GM23338 (cell line): ENCODE results near the gene FHAD1. TPM values are rescaled to one million over a fixed set of nuclear protein-coding genes. Genes with fewer than 3 reads are reported as not detected.

ENCODE experiments used
- ATAC-seq: fragments of 200-7000 bp; cut with Tn5 transposase; 3 replicates; pipeline ENCODE4 v1.9.1; 2020
- DNase-seq: peaks from one replicate; pipeline ENCODE4 v3.0.0-alpha.2; 2015; ENCODE audit warnings: low spot score
- H2AFZ ChIP-seq: fragments of 200-600 bp; sonication (generic); 2 replicates; pipeline ENCODE4 v1.8.0; 2016; ENCODE audit warnings: antibody characterized with exemption, mild to moderate bottlenecking, moderate library complexity
- H3F3A ChIP-seq: fragments of 200-600 bp; sonication (generic); replicated peaks from 2 replicates; pipeline ENCODE4 v1.8.0; 2017; ENCODE audit warnings: antibody characterized with exemption, mixed run types, low read depth
- H3K27ac ChIP-seq: fragments of 200-600 bp; sonication (generic); 2 replicates; pipeline ENCODE4 v1.6.1; 2016; ENCODE audit warnings: low read depth
- H3K27me3 ChIP-seq: fragments of 200-600 bp; sonication (generic); 2 replicates; pipeline ENCODE4 v1.8.0; 2016; ENCODE audit warnings: mild to moderate bottlenecking, mixed run types, moderate library complexity; ENCODE audit not compliant: insufficient read depth
- H3K36me3 ChIP-seq: fragments of 200-600 bp; sonication (generic); 2 replicates; pipeline ENCODE4 v1.8.0; 2016; ENCODE audit warnings: mild to moderate bottlenecking; ENCODE audit not compliant: insufficient read depth
- H3K4me1 ChIP-seq: fragments of 200-600 bp; sonication (generic); 2 replicates; pipeline ENCODE4 v1.8.0; 2016; ENCODE audit warnings: mild to moderate bottlenecking, moderate library complexity; ENCODE audit not compliant: insufficient read depth
- H3K4me2 ChIP-seq: fragments of 200-600 bp; sonication (generic); 2 replicates; pipeline ENCODE4 v1.7.1; 2017; ENCODE audit warnings: mixed run types
- H3K4me3 ChIP-seq: fragments of 200-600 bp; sonication (generic); 2 replicates; pipeline ENCODE4 v1.6.1; 2016; ENCODE audit warnings: mixed run types
- H3K79me2 ChIP-seq: fragments of 200-600 bp; sonication (generic); replicated peaks from 2 replicates; pipeline ENCODE4 v1.8.0; 2017; ENCODE audit warnings: mild to moderate bottlenecking; ENCODE audit not compliant: insufficient read depth
- H3K9me2 ChIP-seq: fragments of 200-600 bp; sonication (generic); 2 replicates; pipeline ENCODE4 v1.8.0; 2017; ENCODE audit not compliant: insufficient read depth
- H4K20me1 ChIP-seq: fragments of 200-600 bp; sonication (generic); replicated peaks from 2 replicates; pipeline ENCODE4 v1.8.0; 2017; ENCODE audit warnings: mild to moderate bottlenecking; ENCODE audit not compliant: insufficient read depth
- H3K27ac Mint-ChIP-seq: 2 replicates; pipeline ENCODE4 v1.8.0; 2020; ENCODE audit warnings: inconsistent platforms, mild to moderate bottlenecking, moderate library complexity, mixed read lengths
- H3K27me3 Mint-ChIP-seq: 3 replicates; pipeline ENCODE4 v1.8.0; 2022; ENCODE audit warnings: low read depth, mild to moderate bottlenecking, moderate library complexity, mixed read lengths, inconsistent platforms; ENCODE audit not compliant: insufficient read depth, poor library complexity
- H3K36me3 Mint-ChIP-seq: 3 replicates; pipeline ENCODE4 v1.8.0; 2021; ENCODE audit warnings: low read depth, mild to moderate bottlenecking, inconsistent platforms, moderate library complexity, mixed read lengths
- H3K4me1 Mint-ChIP-seq: 3 replicates; pipeline ENCODE4 v1.8.0; 2020; ENCODE audit warnings: mild to moderate bottlenecking, inconsistent platforms, mixed read lengths
- H3K4me3 Mint-ChIP-seq: 3 replicates; pipeline ENCODE4 v1.8.0; 2021; ENCODE audit warnings: moderate library complexity, mild to moderate bottlenecking, inconsistent platforms, mixed read lengths
- H3K9me3 Mint-ChIP-seq: 3 replicates; pipeline ENCODE4 v1.8.0; 2020; ENCODE audit warnings: moderate library complexity, mild to moderate bottlenecking, inconsistent platforms, mixed read lengths
- STAT1 ChIP-seq: IDR thresholded peaks from one replicate; pipeline ENCODE4 v1.6.1; 2016; ENCODE audit warnings: antibody characterized with exemption; ENCODE audit not compliant: unreplicated experiment
- ZNF114 ChIP-seq: fragments of 250-450 bp; sonication (Bioruptor Pico); IDR thresholded peaks from 2 replicates; pipeline ENCODE4 v1.5.0; 2020; ENCODE audit warnings: mild to moderate bottlenecking, moderate library complexity
- ZNF331 ChIP-seq: fragments of 250-450 bp; sonication (Bioruptor Pico); IDR thresholded peaks from 2 replicates; pipeline ENCODE4 v1.5.0; 2020; ENCODE audit warnings: low read depth, mild to moderate bottlenecking, moderate library complexity
- polyA plus RNA-seq: library from polyadenylated mRNA; unstranded; fragments of >200 nt; fragmentation: Nextera tagmentation; extraction: Ambion mirVana; gene quantifications from 2 replicates; pipeline ENCODE4 v1.2.1, GENCODE V29; 2016
- total RNA-seq: library from RNA; depleted of rRNA; stranded (reverse); fragments of >200 nt; shearing (Covaris generic); gene quantifications from 2 replicates; pipeline ENCODE4 v1.2.3, GENCODE V29; 2014
- TF ChIP-seq, protein P1 (sequence below): fragments of 250-450 bp; sonication (Bioruptor Pico); IDR thresholded peaks from 2 replicates; pipeline ENCODE4 v1.5.0; 2020; ENCODE audit warnings: mild to moderate bottlenecking, moderate library complexity

FHAD1 gene
- total and polyA plus RNA-seq, 2 experiments from 2014 or later, result 1.8 to 3.3 TPM

DNA sequence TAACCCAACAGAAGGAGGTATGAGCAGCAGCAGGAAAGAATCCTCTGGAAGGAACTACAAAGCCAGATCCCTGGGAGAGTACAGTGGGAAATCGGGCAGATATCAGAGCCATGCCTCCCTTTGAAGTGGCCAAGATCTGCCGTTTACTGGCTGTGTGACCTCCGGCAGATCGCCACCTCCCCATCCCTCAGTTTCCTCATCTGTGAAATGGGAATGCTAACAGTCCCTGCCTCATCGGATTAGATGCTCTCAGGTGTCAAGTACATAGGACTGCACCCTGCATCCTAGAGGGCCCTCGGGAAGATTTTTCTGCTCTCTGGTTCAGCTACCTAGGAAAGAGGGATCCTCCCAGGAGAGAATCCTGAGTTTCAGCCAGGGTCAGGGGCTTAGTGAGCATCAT lies 102.1 kb downstream of the FHAD1 start:
- Mint-ChIP-seq H3K27me3 (peaks cover 10% of the 10 kb centered on the region), H3K27ac (no peak overlapping the region)
- ATAC-seq, result no peak

More for the DNA sequence above, 102.1 kb downstream of the FHAD1 start:
- DNase-seq, result no peak
- Mint-ChIP-seq H3K4me3 (no peak overlapping the region), H3K9me3 (no peaks in the 10 kb centered on the region), H3K4me1 (0 out of 3 replicates have a peak, but pooled peaks cover 2% of the 10 kb centered on the region), H3K36me3 (no peaks in the 10 kb centered on the region)
- H2AFZ ChIP-seq, result no peak overlapping the region
- H3F3A ChIP-seq, result no peaks in the 10 kb centered on the region
- H3K27ac ChIP-seq, result no peak overlapping the region
- H4K20me1 ChIP-seq, result no peaks in the 10 kb centered on the region
- no peaks in the 10 kb centered on the region for H3K9me2 ChIP-seq
- no peaks in the 10 kb centered on the region for H3K4me1 ChIP-seq
- no peak overlapping the region for H3K4me3 ChIP-seq
- TF ChIP-seq ZNF331 (no peak), STAT1 (no peak), ZNF114 (CRISPR knock-in tag) (no peak)
- TF ChIP-seq, protein P1, sequence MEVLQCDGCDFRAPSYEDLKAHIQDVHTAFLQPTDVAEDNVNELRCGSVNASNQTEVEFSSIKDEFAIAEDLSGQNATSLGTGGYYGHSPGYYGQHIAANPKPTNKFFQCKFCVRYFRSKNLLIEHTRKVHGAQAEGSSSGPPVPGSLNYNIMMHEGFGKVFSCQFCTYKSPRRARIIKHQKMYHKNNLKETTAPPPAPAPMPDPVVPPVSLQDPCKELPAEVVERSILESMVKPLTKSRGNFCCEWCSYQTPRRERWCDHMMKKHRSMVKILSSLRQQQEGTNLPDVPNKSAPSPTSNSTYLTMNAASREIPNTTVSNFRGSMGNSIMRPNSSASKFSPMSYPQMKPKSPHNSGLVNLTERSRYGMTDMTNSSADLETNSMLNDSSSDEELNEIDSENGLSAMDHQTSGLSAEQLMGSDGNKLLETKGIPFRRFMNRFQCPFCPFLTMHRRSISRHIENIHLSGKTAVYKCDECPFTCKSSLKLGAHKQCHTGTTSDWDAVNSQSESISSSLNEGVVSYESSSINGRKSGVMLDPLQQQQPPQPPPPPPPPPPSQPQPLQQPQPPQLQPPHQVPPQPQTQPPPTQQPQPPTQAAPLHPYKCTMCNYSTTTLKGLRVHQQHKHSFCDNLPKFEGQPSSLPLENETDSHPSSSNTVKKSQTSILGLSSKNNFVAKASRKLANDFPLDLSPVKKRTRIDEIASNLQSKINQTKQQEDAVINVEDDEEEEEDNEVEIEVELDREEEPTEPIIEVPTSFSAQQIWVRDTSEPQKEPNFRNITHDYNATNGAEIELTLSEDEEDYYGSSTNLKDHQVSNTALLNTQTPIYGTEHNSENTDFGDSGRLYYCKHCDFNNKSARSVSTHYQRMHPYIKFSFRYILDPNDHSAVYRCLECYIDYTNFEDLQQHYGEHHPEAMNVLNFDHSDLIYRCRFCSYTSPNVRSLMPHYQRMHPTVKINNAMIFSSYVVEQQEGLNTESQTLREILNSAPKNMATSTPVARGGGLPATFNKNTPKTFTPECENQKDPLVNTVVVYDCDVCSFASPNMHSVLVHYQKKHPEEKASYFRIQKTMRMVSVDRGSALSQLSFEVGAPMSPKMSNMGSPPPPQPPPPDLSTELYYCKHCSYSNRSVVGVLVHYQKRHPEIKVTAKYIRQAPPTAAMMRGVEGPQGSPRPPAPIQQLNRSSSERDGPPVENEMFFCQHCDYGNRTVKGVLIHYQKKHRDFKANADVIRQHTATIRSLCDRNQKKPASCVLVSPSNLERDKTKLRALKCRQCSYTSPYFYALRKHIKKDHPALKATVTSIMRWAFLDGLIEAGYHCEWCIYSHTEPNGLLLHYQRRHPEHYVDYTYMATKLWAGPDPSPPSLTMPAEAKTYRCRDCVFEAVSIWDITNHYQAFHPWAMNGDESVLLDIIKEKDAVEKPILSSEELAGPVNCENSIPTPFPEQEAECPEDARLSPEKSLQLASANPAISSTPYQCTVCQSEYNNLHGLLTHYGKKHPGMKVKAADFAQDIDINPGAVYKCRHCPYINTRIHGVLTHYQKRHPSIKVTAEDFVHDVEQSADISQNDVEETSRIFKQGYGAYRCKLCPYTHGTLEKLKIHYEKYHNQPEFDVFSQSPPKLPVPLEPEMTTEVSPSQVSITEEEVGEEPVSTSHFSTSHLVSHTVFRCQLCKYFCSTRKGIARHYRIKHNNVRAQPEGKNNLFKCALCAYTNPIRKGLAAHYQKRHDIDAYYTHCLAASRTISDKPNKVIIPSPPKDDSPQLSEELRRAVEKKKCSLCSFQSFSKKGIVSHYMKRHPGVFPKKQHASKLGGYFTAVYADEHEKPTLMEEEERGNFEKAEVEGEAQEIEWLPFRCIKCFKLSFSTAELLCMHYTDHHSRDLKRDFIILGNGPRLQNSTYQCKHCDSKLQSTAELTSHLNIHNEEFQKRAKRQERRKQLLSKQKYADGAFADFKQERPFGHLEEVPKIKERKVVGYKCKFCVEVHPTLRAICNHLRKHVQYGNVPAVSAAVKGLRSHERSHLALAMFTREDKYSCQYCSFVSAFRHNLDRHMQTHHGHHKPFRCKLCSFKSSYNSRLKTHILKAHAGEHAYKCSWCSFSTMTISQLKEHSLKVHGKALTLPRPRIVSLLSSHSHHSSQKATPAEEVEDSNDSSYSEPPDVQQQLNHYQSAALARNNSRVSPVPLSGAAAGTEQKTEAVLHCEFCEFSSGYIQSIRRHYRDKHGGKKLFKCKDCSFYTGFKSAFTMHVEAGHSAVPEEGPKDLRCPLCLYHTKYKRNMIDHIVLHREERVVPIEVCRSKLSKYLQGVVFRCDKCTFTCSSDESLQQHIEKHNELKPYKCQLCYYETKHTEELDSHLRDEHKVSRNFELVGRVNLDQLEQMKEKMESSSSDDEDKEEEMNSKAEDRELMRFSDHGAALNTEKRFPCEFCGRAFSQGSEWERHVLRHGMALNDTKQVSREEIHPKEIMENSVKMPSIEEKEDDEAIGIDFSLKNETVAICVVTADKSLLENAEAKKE (CRISPR knock-in tag), result no peak
- H3K79me2 ChIP-seq, result no peaks in the 10 kb centered on the region
- H3K36me3 ChIP-seq, result no peaks in the 10 kb centered on the region
- H3K4me2 ChIP-seq, result no peak overlapping the region
- no peaks in the 10 kb centered on the region for H3K27me3 ChIP-seq
